IPS-NIHi7 (cell line): ENCODE measurements around the gene AEBP1.
A peak's percentile ranks its signal among the peaks of the same experiment; 100 is the strongest.

Experiments used
- DNase-seq: peaks from one replicate; pipeline ENCODE4 v3.0.0; 2012; ENCODE audit warnings: mixed read lengths; ENCODE audit errors: extremely low spot score

The AEBP1 gene

DNA sequence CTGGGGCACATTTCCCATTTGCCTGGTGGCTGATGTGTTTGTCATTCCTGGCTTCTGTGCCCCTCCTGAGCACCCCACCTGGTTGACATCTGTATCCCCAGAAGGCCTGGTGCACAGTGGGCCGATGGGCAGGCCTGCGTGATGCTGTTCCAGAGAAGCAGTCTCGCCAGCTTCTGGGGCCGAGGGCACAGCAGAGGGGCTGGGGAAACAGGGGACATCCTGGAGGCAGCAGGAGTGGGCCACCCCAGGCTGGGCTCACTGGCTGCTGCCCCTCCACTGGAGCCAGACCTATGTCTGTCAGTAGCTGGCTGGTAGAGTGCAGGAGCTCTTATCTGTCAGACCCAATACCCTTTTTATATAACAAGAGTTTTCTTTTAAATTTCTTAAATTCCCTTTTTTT, 37.9 kb downstream of the AEBP1 start:
- DNase-seq: no peak

DNA sequence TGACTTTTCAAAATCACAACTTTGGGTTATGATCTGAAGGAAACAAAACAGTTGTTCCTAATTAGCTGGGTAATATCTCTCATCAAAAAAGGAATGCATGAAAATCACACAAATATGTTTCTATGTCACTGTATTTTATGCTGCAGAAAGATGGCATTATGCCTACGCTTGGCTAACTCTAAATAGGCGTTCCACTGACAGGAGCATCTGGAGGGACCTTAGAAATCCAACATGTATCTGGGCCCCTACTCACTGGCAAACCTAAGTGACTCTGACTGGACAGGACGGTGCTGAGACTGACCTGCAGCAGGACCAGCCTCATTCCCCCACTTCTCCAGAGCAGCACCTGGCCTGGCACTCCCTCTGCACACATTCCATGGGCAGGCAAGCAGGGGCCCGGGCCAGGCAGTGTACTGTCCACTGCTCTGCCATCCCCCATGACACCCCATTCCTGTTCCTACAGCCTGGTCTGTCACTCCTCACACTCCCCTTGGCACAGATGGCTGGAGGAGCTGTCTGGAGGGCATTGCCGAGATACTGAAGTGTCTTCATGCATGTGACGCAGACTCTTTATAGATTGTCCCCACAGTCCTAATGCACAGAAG, 39.6 kb downstream of the AEBP1 start:
- DNase-seq: no peak

DNA sequence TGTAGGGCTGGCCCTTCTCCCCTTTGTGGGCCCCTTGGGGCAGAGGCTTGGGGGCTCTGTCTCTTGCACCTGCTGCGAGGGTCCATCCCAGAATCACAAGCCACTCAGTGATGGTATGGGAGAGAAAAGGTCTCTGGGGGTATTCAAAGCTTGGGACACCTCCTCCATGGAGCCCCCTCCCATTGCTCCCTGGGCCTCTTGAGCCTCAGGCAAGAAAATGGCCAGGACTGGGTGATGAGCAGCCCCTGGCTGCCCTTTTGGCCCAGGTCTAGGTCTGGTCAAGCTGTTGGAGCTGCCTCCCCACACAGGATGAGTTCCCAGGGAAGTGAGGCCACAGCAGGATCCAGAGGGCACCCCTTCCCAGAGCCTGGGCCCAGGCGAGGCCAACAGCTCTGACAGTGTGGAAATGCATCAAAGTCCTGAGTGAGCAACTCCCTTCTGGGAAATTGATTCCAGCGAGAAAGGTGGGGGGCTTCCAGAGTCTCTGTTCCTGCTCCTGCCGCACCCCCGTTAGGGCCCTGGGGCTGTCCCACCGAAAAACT, 40.4 kb downstream of the AEBP1 start:
- no peak for DNase-seq

DNA sequence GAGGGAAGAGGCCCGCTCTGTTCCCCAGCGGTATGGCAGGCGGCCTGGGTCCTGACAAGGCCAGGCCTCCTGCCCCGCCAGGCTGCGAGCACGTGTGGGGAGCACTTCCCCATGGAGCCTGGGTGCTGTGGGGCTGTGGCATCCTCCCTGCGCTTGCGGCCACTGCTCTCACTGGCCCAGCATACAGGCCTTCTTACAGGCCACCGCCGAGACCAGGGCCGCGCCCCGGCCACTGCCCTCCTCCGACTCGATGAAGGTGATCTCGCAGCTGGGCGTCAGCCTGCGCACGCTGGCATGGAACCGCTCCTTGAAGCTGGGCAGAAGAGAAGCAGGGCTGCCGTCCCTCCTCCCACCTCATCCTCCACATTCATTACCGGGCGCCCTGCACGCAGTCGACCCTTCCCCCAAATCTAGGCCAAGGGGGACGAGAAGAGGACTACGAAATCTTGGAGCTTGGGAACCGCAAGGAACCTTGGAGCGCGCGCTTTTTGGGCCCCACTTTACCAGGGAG, 40.9 kb downstream of the AEBP1 start:
- DNase-seq: no peak

DNA sequence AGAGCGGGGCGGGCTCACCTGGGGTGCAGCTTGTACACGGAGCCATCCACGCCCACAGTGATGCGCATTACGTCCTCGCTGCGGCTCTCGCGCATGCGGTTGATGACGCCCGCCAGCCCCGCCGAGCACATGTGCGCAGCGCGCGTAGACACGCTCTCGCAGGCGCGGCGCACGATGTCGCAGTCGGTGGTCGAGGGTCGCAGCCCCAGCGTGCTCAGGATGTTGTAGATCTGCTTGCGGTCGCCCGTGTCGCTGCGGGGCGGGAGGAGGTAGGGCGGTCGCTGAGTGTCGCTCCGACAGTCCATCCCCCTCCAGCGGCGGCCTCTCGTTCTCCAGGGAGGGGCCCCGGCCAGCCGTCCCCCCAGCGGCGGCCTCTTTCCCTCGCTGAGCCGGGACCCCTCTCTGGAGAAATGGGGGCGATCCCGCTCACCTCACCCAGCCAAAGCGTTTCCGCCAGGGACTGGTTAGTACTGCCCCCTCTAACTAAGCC, 41.4 kb downstream of the AEBP1 start:
- DNase-seq: no peak

DNA sequence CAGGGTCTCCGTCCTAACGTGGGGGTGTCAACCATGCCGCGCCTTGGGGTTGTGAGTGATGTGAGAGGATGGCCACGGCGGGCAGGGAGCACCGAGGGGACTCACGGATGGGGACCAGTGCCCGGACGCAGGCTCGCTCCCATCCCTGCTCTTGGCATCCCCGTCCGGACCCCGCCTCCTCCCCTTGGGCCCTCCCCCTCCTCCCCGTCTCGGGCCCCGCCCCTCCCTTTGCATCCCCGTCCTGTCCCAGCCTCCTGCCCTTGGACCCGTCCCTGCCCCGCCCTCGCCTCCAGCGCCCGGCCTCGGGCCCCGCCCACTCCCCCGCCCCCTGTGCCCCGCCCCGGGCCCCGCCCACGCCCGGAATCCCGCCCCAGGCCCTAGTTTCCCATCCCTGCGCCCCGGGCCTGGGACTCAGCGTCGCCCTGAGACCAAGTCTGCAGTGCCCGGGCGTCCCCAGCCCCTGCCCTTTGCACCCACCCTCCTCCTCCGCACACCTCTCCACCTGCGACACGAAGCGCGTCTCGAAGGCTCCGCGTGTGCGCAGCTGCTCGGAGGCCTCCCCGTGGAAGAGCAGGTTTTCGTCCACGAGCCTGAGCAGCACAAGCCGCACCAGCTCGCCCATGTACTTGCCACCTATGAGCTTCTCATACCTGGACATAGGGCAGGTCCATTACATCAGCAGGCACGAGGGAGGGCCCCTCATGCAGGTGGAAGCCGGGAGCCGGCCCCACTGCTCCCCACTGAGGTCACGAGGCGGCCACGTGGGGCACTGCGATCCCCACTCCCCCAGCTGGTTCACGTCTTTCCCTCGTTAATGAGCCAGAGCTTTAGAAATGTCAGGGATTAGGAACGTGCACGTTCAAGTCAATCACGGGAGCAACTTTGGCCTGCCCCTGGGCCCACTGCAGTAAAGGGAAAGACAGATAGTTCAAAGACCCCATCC, 42.1 kb downstream of the AEBP1 start:
- peak; percentile 99 for DNase-seq

DNA sequence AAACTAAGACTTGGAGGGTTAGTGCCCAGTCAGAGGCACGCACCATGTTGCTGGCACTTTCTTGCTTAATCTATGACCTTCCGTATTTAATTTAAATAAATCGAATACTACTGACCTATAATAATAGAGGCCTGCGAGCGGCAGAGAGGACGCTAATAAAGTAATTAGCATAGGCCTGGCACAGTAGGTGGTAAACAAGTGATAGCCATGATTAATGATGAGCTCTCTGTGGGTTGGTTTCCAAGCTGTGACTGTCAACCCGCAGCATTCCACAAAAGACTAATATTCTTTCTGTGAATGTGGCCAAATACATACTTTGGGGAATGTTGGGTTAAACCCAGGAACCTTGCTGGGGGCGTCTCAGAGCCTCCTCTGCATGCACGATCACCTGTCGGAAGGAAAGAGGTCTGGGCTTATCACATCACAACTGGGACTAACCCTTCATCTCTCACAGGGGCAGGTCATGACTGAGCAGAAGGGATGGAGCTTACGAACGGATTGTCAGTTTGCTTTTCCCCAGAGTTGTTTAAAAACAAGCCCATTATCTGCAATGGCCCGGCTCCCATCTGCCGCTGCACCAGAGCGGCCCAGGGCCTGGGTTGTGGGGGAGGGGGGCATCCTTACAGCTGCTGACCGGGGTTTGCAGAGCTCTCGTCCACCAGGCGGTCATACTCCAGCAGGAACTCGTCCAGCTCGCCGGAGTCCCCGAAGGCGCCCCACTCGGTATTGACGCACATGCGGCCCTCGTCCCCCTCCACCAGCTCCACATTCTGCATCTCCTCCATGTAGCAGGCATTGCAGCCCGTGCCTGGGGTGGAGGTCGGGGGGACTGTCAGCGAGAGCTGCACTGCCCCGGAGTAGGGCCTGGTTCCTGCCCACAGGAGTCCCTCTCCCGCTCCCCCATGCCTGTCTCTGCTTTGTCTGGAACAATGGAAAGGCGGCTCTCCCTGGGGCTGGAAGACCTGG, 43.2 kb downstream of the AEBP1 start:
- no peak for DNase-seq

DNA sequence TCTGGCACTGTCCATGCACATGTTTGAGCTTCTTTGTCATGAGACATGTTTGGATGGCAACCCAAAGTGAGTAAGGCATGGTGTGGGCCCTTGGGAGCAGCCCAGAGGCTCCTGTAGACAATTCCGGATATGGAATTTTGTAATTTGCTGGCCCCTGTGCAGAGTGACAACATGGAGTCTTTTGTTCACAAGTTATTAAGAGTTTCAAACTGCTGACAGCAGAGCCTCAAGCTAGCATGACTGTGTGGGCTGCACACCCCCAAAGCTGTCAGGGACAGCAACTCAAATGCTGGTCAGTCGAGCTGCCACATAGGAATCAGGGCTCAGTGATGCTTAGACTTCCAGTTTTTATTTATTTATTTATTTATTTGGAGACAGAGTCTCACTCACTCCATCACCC, 44.0 kb downstream of the AEBP1 start:
- no peak for DNase-seq

DNA sequence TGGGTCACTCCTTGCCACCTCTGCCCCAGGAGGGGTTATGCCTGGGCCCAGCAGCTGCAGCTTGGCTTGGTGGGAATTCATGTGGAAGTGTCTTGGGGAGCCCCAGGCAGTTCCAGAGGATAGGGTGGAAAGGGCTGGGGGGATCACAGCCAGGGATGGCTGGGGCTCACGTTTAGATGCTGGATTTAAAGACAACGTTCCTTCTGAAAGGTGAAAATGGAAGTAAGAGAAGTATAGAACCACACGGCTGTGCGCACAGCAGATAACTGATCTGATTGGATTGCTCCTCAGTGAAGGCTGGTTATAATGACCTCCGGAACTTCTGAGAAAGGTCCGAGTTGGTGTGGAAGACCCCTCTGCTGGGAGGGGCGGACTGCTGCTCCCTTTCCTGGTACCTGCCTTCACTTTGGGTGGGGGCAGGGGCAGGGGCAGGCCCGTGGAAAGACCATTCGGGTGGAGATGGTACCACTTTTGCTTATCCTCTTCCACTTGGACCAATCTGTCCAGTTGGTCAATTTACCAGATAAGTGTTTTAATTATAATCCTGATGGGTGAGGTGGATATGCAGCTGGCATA, 44.9 kb downstream of the AEBP1 start:
- no peak for DNase-seq

DNA sequence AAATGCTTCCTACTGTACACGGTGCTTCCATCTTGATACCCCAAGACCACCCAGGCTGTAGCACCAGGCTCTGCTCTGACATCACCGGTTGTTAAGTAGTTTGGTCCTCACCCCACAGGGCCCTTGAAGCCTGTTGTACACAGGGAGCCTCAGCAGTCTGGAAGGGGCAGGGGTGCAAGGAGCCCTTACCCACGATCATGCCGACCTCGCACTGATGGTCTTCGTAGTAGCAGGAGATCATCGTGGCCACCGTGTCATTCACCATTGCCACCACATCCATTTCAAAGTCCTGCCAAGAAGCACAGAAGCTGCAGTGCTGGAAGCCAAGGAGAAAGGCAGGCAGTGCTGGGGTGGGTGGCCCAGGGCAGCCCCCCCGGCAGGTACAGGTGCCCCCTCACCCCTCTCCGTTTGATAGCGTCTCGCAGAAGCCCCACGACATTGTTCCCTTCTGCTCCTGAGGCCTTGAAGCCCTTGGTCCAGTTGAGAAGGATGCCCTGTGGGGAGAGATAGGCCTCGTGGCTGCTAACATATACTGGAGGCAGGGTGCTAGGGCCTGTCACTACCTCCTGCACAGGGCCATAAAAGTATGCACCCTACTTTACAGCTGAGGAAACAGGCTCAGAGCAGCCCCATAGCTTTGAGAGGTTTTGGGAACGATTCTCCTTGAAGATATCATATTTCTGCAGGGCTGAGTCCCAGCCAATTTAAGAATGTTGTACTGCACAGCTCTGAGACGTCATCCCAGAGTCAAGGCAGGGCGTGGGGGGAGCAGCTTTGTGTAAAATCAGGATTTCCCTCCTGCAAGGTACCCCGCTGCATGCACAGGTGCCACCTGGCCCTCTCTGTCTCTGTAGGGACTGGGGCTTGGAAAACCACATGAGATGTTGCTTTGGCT, 45.7 kb downstream of the AEBP1 start:
- DNase-seq: no peak

DNA sequence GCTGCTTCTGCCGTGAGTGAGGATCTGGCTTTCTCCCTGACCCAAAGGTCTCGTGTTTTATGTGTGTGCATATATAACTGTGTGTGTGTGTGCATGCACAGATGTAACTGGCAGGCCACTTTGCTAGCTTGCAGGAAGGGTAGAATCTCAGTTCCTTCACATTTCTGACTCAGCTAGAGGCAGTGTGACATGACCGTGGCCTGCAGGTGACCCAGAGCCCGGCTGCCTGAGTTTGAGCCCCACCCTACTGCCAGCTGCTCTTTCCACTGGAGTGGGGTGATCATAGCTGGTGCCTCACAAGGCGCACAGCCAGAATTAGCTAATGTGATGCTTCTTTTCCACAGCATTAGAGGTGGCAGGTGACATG, 46.3 kb downstream of the AEBP1 start:
- no peak for DNase-seq

DNA sequence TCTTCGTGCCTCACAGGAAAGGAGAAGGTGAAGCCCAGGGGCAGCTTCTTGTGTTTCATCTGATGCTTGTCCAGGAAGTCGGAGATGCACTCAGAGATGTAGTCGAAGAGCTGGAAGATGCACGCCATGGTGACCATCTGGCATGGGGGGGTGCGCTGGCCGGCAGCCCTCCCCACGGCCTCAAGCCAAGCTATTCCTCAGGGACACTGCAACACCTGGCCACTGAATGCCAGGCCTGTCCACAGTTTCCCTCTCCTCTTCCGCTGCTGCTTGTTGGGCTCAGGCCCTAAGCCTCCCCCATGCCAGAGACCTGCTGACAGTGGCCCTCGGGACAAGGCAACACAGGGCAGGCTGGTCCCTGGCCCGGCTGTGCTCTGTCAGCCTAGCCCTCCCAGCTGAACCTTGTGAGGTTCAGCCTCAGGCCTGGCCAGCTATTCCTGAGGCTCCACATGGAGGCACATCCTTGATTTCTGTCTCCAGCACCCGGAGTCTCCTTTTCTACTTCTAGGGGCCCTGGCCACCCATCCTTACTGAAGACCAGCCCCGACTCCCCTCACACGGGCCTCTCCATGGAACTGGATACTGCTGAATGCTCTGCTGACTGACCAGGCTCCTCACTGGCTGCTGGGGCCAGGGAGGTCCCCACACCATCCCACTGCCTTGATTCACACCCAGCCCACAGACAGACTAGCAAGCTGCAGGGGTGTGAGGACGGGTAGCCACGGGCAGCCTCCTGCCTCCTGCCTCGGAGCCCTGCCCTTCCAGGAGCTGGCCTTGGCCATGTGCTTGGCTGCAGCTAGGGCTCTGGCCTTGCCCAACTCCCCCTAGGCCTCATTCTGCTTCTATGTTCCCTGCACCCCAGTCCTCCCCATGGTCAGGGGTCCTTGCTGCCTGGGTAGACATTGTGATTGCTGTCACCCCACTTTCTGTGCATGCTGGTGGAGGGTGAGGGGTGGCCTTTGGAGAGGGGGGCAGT, 47.1 kb downstream of the AEBP1 start:
- DNase-seq: no peak

DNA sequence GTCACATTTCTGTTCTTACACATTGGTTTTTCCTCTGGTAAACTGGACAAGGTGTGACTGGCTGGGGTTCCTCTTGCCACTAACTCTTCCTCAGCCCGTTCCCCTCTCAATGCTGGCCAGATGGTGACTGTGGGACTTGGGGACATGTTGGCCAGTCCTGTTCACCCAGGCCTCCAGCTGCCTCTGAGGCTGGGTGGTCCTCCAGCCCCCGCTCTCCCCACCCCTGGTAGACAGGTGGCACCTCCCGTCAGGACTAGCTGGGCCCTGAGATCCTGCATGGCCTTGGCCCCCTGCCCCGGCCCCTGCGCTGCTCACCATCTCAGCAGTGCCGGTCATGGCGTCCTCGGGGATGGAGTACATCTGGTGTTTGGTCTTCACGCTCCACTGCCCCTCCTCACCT, 47.8 kb downstream of the AEBP1 start:
- no peak for DNase-seq

DNA sequence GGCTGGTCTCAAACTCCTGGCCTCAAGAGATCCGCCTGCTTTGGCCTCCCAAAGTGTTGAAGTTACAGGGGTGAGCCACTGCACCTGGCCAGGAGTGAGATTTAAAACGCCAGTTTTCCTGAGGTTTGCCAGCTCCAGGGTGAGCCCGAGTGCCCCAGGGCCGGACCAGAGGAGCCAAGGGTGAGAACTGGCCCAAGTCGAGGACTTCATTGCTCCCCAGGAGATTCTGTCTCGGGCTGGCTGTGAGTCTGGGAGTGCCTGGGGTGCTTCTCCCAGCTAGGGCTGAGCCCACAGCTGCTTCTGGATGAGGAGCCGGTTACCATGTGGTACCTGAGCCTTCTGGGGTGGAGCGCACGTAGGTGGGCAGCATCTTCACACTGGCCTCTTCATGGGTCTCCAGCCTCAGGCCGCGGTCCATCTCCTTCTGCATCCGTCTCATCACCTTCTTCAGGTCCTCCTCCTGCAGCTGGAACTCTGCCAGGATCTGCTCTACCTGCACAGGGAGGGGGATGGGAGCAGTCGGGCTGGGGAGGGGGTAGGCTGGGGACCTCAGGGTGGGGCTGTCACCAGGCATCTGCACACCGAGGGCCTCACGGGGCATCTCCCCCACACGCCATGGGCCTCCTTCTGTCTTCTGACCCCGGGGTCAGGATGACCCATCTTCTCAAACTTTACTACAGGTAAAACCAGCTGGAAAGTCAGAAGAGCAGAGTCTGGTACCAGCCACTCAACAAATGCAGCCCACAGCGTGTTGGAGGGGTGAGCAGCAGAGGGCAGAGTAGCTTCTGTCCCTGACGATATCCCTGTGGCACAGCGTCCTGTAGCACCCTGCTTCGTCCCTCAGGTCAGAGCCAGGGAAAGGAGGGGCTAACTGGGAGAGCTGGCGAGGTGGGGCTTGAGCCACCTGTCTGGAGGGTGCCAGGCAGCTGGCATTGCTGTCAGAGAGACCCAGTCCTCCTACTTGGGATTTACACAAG, 49.1 kb downstream of the AEBP1 start:
- no peak for DNase-seq

DNA sequence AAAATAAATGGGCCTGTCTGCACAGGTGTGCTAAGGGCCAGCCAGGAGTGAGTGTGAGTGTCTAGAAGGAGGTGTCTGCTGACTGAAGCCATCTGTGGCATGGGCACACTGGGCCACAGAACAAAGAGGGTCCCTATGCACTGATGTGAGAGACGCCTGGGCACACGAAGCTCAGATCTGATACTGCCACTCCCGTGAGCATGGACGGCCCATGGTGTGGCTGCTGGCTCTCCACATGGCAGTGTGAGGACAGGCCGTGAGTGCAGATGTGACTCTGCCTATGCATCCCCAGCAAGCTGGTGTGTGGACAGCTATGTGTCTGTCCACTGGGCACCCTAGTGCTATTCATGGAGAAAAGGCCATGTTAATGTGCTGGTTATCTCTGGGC, 49.8 kb downstream of the AEBP1 start:
- DNase-seq: no peak

DNA sequence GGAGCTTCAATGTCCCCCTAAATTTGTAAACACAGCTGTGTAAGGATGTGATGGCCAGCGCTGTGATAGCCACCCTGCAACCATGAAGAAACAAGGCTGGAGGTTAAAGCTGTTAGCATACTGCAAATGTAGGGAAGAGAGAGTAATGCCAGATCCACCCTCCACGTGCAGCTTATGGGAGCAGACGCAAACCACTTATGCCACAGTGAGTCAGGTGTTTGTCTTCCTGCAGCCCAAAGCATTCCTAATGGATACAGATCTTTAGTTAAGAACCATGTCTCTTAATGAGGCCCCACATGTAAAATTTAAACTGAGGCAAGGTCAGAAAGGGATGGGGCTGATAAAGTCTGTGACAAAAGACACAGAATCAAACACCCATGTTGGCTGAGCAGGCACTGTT, 50.6 kb downstream of the AEBP1 start:
- no peak for DNase-seq
